GM12801 (cell line): Measurements from ENCODE around the gene IGSF9B.

Experiments used
- TF ChIP-seq, protein P1 (sequence below): IDR thresholded peaks from one replicate; pipeline ENCODE4 v1.5.1; 2011; ENCODE audit warnings: control low read depth; ENCODE audit not compliant: insufficient read length; ENCODE audit errors: extremely low read depth

IGSF9B gene

DNA sequence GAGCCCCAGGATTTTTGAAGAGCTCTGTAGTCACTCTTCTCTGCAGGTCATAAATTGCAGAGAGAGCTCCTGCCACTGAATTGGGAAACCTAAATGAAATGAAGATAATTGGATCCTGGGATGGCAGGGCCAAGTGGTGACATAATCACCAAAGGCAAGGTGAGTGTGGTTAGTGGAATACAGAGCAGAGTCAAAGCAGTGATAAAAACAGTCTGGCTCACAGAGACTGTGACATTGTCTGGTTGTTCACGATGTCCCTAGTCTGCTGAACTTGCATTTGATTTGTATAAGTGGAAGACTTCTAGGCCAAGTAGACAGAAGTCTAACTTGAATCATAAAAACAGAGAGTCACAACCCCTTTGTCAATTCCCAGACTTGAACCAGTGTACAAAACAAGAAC lies 84.6 kb downstream of the IGSF9B start:
- TF ChIP-seq, protein P1, sequence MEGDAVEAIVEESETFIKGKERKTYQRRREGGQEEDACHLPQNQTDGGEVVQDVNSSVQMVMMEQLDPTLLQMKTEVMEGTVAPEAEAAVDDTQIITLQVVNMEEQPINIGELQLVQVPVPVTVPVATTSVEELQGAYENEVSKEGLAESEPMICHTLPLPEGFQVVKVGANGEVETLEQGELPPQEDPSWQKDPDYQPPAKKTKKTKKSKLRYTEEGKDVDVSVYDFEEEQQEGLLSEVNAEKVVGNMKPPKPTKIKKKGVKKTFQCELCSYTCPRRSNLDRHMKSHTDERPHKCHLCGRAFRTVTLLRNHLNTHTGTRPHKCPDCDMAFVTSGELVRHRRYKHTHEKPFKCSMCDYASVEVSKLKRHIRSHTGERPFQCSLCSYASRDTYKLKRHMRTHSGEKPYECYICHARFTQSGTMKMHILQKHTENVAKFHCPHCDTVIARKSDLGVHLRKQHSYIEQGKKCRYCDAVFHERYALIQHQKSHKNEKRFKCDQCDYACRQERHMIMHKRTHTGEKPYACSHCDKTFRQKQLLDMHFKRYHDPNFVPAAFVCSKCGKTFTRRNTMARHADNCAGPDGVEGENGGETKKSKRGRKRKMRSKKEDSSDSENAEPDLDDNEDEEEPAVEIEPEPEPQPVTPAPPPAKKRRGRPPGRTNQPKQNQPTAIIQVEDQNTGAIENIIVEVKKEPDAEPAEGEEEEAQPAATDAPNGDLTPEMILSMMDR = no peak

DNA sequence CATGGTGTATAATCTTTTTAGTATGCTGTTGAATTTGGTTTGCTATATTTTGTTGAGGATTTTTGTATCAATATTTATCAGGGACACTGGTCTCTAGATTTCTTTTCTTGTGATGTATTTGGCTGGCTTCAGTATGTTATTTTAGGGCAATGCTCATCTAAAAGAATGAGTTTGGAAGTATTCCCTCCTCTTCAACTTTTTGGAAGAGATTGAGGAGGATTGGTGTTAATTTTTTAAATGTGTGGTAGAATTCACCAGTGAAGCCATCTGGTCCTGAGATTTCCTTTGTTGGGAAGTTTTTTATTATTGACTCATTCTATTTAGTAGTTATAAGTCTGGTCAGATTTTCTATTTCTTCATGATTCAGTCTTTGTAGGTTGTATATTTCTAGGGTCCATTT lies 89.3 kb downstream of the IGSF9B start:
- TF ChIP-seq, protein P1 = no peak

DNA sequence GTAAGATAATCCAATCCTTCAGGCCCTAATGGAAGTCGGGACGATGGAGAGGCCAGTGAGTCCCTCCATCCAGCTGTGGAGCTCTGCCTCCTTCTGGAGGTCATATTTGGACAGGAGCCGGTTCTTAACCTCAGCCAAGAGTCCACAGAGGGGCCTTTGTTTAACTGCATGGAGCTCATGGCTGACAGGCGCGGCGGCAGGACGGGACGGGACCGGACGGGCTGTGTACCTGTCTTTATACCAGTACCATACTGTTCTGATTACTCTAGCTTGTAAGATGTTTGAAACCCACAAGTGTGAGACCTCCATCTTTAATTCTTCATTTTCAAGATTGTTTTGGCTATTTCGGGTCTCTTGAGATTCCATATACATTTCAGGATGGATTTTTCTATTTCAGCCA lies 91.3 kb downstream of the IGSF9B start:
- TF ChIP-seq, protein P1 = no peak

DNA sequence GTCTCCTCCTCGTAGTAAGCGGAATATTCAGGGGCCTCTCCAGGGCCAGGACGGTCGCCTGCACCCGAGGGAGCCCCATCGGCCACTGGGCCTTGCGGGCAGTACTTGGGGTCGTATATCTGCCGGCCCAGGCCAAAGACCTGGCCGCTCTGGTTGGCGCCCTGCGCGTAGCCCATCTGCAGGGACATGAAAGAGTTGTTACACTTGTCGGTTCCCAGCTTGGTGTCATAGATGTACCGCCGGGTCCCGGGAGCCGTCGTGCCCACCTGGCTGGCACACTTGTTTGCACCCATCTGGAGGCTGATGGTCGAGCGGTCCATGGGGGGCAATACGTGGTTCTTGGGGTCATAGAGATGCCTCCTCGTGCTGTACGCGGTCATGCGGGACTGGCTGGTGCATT lies 92.0 kb downstream of the IGSF9B start:
- TF ChIP-seq, protein P1 = no peak

DNA sequence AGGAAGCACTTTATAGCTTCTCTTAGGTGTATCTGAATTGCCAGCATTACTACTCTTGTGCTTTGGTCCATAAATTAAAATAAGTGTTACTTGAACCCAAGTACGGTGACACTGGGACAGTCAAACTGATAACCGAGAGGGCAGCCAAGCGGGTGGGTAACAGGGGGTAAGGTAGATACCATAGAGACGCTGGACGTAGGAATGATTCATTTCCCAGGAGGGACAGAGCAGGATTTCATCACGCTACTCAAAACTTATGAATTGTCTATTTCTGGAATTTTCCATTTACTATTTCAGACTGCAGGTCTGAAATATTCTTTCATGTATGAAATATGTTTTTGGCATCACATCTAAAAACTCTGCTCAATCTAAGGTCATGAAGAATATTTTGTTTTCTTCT lies 96.6 kb downstream of the IGSF9B start:
- TF ChIP-seq, protein P1 = no peak
